Bronchial epithelial cell (primary cell): ENCODE results near the gene NFATC3. TPM values are rescaled to one million over a fixed set of nuclear protein-coding genes. Genes with fewer than 3 reads are reported as not detected.

Source experiments
- DNase-seq: peaks from one replicate; pipeline ENCODE4 v3.0.0-alpha.2; 2010; ENCODE audit warnings: low read depth
- FAIRE-seq: peaks from 2 replicates; lab custom pipeline; 2011; peaks lifted over from hg19 to GRCh38; lab: Jason Lieb, UNC
- H3K27me3 ChIP-seq: 2 replicates; pipeline ENCODE4 v1.5.1; 2011; ENCODE audit warnings: low read length; ENCODE audit not compliant: control insufficient read depth, insufficient read depth
- H3K36me3 ChIP-seq: 2 replicates; pipeline ENCODE4 v1.5.1; 2011; ENCODE audit warnings: low read length; ENCODE audit not compliant: control insufficient read depth, insufficient read depth
- H3K4me3 ChIP-seq: 2 replicates; pipeline ENCODE4 v1.5.1; 2011; ENCODE audit warnings: mild to moderate bottlenecking, low read depth, low read length, control low read depth
- total RNA-seq: library from RNA; depleted of rRNA; stranded (reverse); fragments of >200 nt; gene quantifications from 2 replicates; pipeline ENCODE4 v1.2.1, GENCODE V29; 2014
- TF ChIP-seq, protein P1 (sequence below): IDR thresholded peaks from 2 replicates; pipeline ENCODE4 v1.5.1; 2011; ENCODE audit warnings: mild to moderate bottlenecking, moderate library complexity, low read length, control low read depth, inconsistent platforms; ENCODE audit not compliant: insufficient read depth, severe bottlenecking

Gene NFATC3
- total RNA-seq, 1 donor from 2014 or later = 5.8 TPM

DNA sequence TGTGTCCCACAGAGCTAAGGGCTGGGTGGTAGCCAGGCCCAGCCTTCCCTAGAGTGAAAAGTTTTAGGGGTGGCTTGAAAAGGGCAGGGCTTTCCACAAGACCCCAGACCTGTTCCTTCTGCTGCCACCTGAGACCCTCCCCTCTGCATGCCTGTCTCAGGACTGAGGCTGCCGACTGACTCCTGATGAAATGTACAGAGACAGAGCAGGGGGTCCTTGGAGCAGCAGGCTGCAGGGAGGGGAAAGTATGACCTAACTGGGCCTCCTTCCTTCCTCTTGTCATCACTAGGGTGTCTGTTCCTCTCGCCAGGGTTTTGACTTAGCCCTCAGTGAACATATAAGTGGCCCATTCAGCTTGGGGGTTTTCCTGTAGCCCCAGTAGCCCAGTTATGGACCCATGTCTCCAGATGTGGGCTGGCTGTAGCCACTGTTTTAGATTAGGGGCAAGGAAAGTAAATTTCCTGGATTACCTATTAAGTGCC lies 14.9 kb upstream of the NFATC3 start:
- DNase-seq = no peak
- Histone ChIP-seq H3K27me3 (no peaks in the 10 kb centered on the region), H3K36me3 (peaks cover 29% of the 10 kb centered on the region), H3K4me3 (no peak overlapping the region)
- TF ChIP-seq, protein P1, sequence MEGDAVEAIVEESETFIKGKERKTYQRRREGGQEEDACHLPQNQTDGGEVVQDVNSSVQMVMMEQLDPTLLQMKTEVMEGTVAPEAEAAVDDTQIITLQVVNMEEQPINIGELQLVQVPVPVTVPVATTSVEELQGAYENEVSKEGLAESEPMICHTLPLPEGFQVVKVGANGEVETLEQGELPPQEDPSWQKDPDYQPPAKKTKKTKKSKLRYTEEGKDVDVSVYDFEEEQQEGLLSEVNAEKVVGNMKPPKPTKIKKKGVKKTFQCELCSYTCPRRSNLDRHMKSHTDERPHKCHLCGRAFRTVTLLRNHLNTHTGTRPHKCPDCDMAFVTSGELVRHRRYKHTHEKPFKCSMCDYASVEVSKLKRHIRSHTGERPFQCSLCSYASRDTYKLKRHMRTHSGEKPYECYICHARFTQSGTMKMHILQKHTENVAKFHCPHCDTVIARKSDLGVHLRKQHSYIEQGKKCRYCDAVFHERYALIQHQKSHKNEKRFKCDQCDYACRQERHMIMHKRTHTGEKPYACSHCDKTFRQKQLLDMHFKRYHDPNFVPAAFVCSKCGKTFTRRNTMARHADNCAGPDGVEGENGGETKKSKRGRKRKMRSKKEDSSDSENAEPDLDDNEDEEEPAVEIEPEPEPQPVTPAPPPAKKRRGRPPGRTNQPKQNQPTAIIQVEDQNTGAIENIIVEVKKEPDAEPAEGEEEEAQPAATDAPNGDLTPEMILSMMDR = no peak
- no peak for FAIRE-seq

DNA sequence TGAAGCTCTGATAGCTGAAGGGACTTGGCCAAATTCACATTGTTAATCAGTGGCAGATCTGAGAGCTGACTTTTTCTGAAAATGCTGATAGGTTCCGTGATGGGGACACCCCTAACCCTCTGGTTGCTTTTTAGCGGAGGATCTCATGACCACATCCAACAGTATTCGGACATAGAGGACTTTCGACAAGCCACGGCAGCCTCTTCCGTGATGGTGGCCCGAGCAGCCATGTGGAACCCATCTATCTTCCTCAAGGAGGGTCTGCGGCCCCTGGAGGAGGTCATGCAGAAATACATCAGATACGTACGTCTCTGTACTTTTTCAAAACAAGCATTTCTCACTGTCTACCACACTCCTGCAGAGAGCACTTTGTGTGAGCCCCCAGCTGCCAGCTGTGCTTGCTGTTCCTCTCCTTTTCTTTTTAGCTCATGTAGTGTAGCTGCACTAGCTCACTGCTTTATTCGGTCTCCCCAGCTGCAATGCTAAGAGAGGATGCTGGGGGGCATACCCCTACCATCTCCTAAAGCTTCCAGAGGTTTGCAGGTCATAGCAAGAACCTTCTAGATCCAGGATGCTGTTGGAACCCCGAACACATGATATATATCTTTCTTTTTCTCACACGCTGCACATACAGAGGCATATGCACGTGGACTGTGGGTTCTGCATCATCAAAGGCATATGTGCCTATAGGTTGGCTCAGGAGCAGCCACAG lies 14.2 kb upstream of the NFATC3 start:
- peaks cover 34% of the 10 kb centered on the region for H3K36me3 ChIP-seq
- no peak for FAIRE-seq
- DNase-seq = no peak

DNA sequence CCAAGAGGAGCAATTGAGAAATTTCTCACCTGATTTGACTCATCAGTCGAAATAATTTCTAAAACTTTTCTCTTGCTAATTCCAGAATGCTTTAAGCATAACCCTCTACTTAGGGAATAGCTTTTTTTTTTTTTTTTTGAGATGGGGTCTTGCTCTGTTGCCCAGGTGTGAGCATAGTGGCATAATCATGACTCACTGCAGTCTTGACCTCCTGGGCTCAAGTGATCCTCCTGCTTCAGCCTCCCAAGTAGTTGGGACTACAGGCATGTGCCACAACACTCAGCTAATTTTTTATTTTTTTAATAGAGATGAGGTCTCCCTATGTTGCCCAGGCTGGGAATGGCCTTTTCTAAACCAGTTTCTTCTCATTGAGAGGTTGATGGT lies 13.7 kb upstream of the NFATC3 start:
- Histone ChIP-seq H3K27me3 (no peaks in the 10 kb centered on the region), H3K36me3 (peaks cover 34% of the 10 kb centered on the region), H3K4me3 (no peak overlapping the region)
- TF ChIP-seq, protein P1 = no peak
- DNase-seq (no peak), FAIRE-seq (no peak)

More for the DNA sequence above, 14.2 kb upstream of the NFATC3 start:
- Histone ChIP-seq H3K27me3 (no peaks in the 10 kb centered on the region), H3K4me3 (no peak overlapping the region)
- TF ChIP-seq, protein P1 = no peak

DNA sequence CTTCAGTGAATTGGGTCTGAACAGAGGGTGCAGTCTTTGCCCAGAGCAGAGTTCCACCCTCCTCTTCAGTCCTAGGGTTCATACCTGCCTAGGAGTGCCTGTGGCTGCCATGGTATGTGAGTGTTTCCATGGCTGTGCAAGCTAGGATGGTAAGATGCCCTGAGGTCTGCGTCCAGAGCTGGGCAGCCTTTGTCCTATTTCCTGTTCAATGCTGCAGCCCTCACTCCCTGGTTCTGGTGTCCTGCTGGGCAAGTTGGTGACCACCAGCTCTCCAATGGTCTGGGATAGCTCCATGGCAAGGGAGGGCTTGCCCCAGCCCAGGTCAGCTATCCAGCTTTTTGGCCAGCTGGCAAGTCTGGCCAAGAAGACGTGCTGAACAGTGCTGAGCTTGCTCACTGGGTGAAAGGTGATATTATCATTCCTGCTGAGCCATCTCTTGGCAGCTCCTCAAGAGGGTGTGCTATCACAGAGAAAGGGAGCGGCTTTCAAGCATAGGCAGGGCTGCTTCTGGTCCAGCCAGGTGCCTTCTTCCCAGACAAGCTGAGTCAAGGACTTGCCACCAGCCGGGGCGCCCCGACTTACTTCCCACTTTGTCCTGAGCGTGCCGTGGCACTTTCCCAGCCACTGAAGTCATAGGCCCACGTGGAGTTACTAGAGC lies 13.0 kb upstream of the NFATC3 start:
- Histone ChIP-seq H3K27me3 (no peaks in the 10 kb centered on the region), H3K4me3 (no peak overlapping the region), H3K36me3 (peaks cover 35% of the 10 kb centered on the region)
- FAIRE-seq (peak; percentile 98), DNase-seq (peak; percentile 91)
- TF ChIP-seq, protein P1 = no peak

DNA sequence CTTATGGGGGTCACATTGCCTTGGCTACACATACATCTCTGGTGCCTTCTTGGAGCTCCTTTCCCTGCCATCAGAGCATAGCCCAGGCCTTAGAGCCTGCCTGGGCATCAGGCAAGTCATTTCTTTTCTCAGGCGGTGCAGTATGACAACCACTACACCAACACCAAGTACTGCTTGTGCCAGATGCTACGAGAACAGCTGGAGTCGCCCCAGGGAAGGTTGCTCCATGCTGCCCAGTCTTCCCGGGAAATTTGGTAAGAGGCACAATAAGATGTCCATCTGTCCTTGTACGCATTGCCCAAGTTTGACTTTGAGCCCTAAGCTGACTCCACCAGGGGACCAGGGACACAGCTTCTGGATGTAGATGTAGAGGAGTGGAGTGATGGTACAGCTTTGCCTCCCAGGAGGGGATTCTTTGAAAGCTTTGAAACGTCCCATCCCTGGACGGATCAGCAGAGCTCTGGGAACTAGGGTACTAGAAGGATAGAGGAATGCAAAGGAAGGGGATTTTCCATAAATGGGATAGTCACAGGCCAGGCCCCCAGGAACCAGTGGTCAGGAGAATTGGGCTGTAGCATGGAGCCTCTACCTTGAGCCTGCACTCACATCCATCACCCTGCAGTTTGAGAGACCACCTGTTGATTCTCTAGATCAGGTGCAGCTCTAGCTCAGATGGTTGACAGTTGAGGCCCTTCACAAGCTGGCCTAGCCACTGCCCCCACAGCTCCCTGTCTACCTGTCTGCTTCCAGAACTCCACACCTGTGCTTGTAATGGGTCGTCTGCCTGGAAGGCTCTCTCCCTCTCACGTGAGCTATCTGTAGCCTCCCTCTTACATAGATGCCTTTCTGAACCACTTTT lies 11.0 kb upstream of the NFATC3 start:
- Histone ChIP-seq H3K36me3 (peaks cover 42% of the 10 kb centered on the region), H3K4me3 (no peak overlapping the region), H3K27me3 (no peaks in the 10 kb centered on the region)
- DNase-seq (no peak), FAIRE-seq (no peak)
- TF ChIP-seq, protein P1 = no peak
